C4-2B (cell line): ENCODE measurements around the gene ADPRS.

ENCODE experiments used
- ZFX ChIP-seq: fragments of 450-650 bp; IDR thresholded peaks from 2 replicates; pipeline ENCODE4 v1.6.1; 2017
- TF ChIP-seq, protein P1 (sequence below): fragments of 450-650 bp; conservative IDR thresholded peaks from 2 replicates; pipeline ENCODE4 v1.5.1; 2017; ENCODE audit warnings: mild to moderate bottlenecking

GRCh38 chr1:36092166-36092797 is 3.6 kb downstream of the ADPRS start:
- TF ChIP-seq, protein P1, sequence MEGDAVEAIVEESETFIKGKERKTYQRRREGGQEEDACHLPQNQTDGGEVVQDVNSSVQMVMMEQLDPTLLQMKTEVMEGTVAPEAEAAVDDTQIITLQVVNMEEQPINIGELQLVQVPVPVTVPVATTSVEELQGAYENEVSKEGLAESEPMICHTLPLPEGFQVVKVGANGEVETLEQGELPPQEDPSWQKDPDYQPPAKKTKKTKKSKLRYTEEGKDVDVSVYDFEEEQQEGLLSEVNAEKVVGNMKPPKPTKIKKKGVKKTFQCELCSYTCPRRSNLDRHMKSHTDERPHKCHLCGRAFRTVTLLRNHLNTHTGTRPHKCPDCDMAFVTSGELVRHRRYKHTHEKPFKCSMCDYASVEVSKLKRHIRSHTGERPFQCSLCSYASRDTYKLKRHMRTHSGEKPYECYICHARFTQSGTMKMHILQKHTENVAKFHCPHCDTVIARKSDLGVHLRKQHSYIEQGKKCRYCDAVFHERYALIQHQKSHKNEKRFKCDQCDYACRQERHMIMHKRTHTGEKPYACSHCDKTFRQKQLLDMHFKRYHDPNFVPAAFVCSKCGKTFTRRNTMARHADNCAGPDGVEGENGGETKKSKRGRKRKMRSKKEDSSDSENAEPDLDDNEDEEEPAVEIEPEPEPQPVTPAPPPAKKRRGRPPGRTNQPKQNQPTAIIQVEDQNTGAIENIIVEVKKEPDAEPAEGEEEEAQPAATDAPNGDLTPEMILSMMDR = no peak
- TF ChIP-seq ZFX = no peak
